HG02852 (cell line): ENCODE results near the gene DNM1.
"Not testable (repeated sequence)": the region's sequence is repeated elsewhere in the genome, so short reads cannot be mapped to it uniquely, and the experiment has no call there.

Source experiments
- ATAC-seq: cut with Tn5 transposase; IDR thresholded peaks from one replicate; pipeline ENCODE4 v1.9.1; 2021; ENCODE audit warnings: mild to moderate bottlenecking, moderate library complexity; ENCODE audit not compliant: unreplicated experiment

DNM1 gene

GRCh38 chr9:128222880-128223670 is 19.9 kb downstream of the DNM1 start:
- no peak for ATAC-seq

- no peak for ATAC-seq
These were observed 21.7 kb downstream of the DNM1 start for GRCh38 chr9:128224877-128225276.

- no peak for ATAC-seq
These were observed 22.7 kb downstream of the DNM1 start for GRCh38 chr9:128225770-128226411.

GRCh38 chr9:128226412-128226801 is 23.2 kb downstream of the DNM1 start:
- ATAC-seq, result no peak

GRCh38 chr9:128230897-128231296 is 27.7 kb downstream of the DNM1 start:
- ATAC-seq, result not testable (repeated sequence)

- no peak for ATAC-seq
These were observed 28.7 kb downstream of the DNM1 start for GRCh38 chr9:128231638-128232527.

- no peak for ATAC-seq
These were observed 29.6 kb downstream of the DNM1 start for GRCh38 chr9:128232528-128233428.

- ATAC-seq, result no peak
These were observed 30.7 kb downstream of the DNM1 start for GRCh38 chr9:128233817-128234406.

GRCh38 chr9:128242124-128242523 is 38.9 kb downstream of the DNM1 start:
- ATAC-seq, result no peak

- ATAC-seq, result no peak
These were observed 39.6 kb downstream of the DNM1 start for GRCh38 chr9:128242828-128243214.

GRCh38 chr9:128243215-128244018 is 40.2 kb downstream of the DNM1 start:
- ATAC-seq, result no peak

GRCh38 chr9:128244091-128244836 is 41.1 kb downstream of the DNM1 start:
- ATAC-seq, result no peak

GRCh38 chr9:128244837-128245231 is 41.7 kb downstream of the DNM1 start:
- ATAC-seq, result no peak

GRCh38 chr9:128245421-128246151 is 42.4 kb downstream of the DNM1 start:
- ATAC-seq, result no peak

GRCh38 chr9:128246471-128246870 is 43.3 kb downstream of the DNM1 start:
- no peak for ATAC-seq

- no peak for ATAC-seq
These were observed 44.1 kb downstream of the DNM1 start for GRCh38 chr9:128247226-128247803.

- ATAC-seq, result no peak
These were observed 46.4 kb downstream of the DNM1 start for GRCh38 chr9:128249558-128249907.
